Neuron (in vitro differentiated cells): ENCODE measurements around the gene CLEC2D.
"Not testable (repeated sequence)": the region's sequence is repeated elsewhere in the genome, so short reads cannot be mapped to it uniquely, and the experiment has no call there.

ENCODE experiments used
- H2AFZ ChIP-seq: one replicate; pipeline ENCODE4 v1.6.1; 2013; ENCODE audit warnings: low read depth, mild to moderate bottlenecking, inconsistent platforms, low read length, moderate library complexity
- H3K27me3 ChIP-seq: one replicate; pipeline ENCODE4 v1.6.1; 2013; ENCODE audit warnings: low read length; ENCODE audit not compliant: insufficient read depth
- H3K36me3 ChIP-seq: one replicate; pipeline ENCODE4 v1.6.1; 2013; ENCODE audit warnings: low read length; ENCODE audit not compliant: insufficient read depth
- H3K4me1 ChIP-seq: one replicate; pipeline ENCODE4 v1.6.1; 2013; ENCODE audit warnings: low read length; ENCODE audit not compliant: insufficient read depth
- H3K4me3 ChIP-seq: 2 replicates; pipeline ENCODE4 v1.5.1; 2013; ENCODE audit warnings: mild to moderate bottlenecking, low read length, moderate library complexity
- H3K9me3 ChIP-seq: one replicate; pipeline ENCODE4 v1.6.1; 2013; ENCODE audit warnings: low read length

The CLEC2D gene

GRCh38 chr12:9730011-9730410 lies 60.5 kb downstream of the CLEC2D start:
- no peaks in the 10 kb centered on the region for H3K27me3 ChIP-seq
- no peaks in the 10 kb centered on the region for H3K4me1 ChIP-seq
- no peaks in the 10 kb centered on the region for H3K9me3 ChIP-seq
- no peak overlapping the region for H2AFZ ChIP-seq
- H3K36me3 ChIP-seq: no peaks in the 10 kb centered on the region
- no peak overlapping the region for H3K4me3 ChIP-seq

- Histone ChIP-seq H3K9me3 (no peaks in the 10 kb centered on the region), H3K27me3 (no peaks in the 10 kb centered on the region), H3K4me3 (no peak overlapping the region)
These were observed 61.1 kb downstream of the CLEC2D start for GRCh38 chr12:9730591-9730990.

GRCh38 chr12:9731393-9731792 lies 61.9 kb downstream of the CLEC2D start:
- H3K9me3 ChIP-seq: no peaks in the 10 kb centered on the region
- H3K36me3 ChIP-seq: no peaks in the 10 kb centered on the region
- H3K4me1 ChIP-seq: no peaks in the 10 kb centered on the region
- no peak overlapping the region for H3K4me3 ChIP-seq
- no peak overlapping the region for H2AFZ ChIP-seq
- H3K27me3 ChIP-seq: no peaks in the 10 kb centered on the region

More at GRCh38 chr12:9730591-9730990, 61.1 kb downstream of the CLEC2D start:
- Histone ChIP-seq H3K36me3 (no peaks in the 10 kb centered on the region), H3K4me1 (no peaks in the 10 kb centered on the region), H2AFZ (no peak overlapping the region)

GRCh38 chr12:9731797-9732196 lies 62.3 kb downstream of the CLEC2D start:
- Histone ChIP-seq H3K4me3 (no peak overlapping the region), H3K36me3 (no peaks in the 10 kb centered on the region), H3K9me3 (no peaks in the 10 kb centered on the region), H2AFZ (no peak overlapping the region), H3K27me3 (no peaks in the 10 kb centered on the region), H3K4me1 (no peaks in the 10 kb centered on the region)

GRCh38 chr12:9732921-9733461 lies 63.5 kb downstream of the CLEC2D start, which contains the start of gene CLECL1:
TSS of gene CLECL1 (minus strand) at chr12:9733097.
- Histone ChIP-seq H3K27me3 (no peaks in the 10 kb centered on the region), H3K36me3 (no peaks in the 10 kb centered on the region), H2AFZ (no peak within 1 kb of the TSS), H3K9me3 (no peaks in the 10 kb centered on the region), H3K4me1 (no peaks in the 10 kb centered on the region), H3K4me3 (no peak within 1 kb of the TSS)

- Histone ChIP-seq H3K36me3 (no peaks in the 10 kb centered on the region), H2AFZ (no peak overlapping the region)
These were observed 66.1 kb downstream of the CLEC2D start for GRCh38 chr12:9735601-9736000.

GRCh38 chr12:9736936-9737705 lies 67.6 kb downstream of the CLEC2D start:
- Histone ChIP-seq H2AFZ (no peak overlapping the region), H3K4me1 (no peaks in the 10 kb centered on the region), H3K4me3 (no peak overlapping the region), H3K9me3 (no peaks in the 10 kb centered on the region), H3K27me3 (no peaks in the 10 kb centered on the region), H3K36me3 (no peaks in the 10 kb centered on the region)

More at GRCh38 chr12:9735601-9736000, 66.1 kb downstream of the CLEC2D start:
- H3K27me3 ChIP-seq: no peaks in the 10 kb centered on the region
- no peaks in the 10 kb centered on the region for H3K4me1 ChIP-seq
- no peaks in the 10 kb centered on the region for H3K9me3 ChIP-seq
- no peak overlapping the region for H3K4me3 ChIP-seq

- not testable (repeated sequence) for H3K27me3 ChIP-seq, H3K9me3 ChIP-seq, H3K4me1 ChIP-seq, H3K36me3 ChIP-seq, H2AFZ ChIP-seq, H3K4me3 ChIP-seq
These were observed 69.4 kb downstream of the CLEC2D start for GRCh38 chr12:9738905-9739304.

GRCh38 chr12:9739404-9740105 lies 70.0 kb downstream of the CLEC2D start:
- not testable (repeated sequence) for H3K36me3 ChIP-seq, H3K27me3 ChIP-seq, H2AFZ ChIP-seq, H3K4me3 ChIP-seq, H3K9me3 ChIP-seq, H3K4me1 ChIP-seq

GRCh38 chr12:9740106-9740750 lies 70.7 kb downstream of the CLEC2D start:
- no peak overlapping the region for H2AFZ ChIP-seq
- no peak overlapping the region for H3K4me3 ChIP-seq
- no peaks in the 10 kb centered on the region for H3K9me3 ChIP-seq
- H3K27me3 ChIP-seq: no peaks in the 10 kb centered on the region
- H3K36me3 ChIP-seq: no peaks in the 10 kb centered on the region
- no peaks in the 10 kb centered on the region for H3K4me1 ChIP-seq

- H3K36me3 ChIP-seq: no peaks in the 10 kb centered on the region
- H3K4me1 ChIP-seq: no peaks in the 10 kb centered on the region
- no peaks in the 10 kb centered on the region for H3K27me3 ChIP-seq
- H2AFZ ChIP-seq: no peak overlapping the region
- H3K4me3 ChIP-seq: no peak overlapping the region
- no peaks in the 10 kb centered on the region for H3K9me3 ChIP-seq
These were observed 72.2 kb downstream of the CLEC2D start for GRCh38 chr12:9741726-9742125.

GRCh38 chr12:9742661-9743060 lies 73.1 kb downstream of the CLEC2D start:
- H3K4me3 ChIP-seq: no peak overlapping the region
- no peaks in the 10 kb centered on the region for H3K36me3 ChIP-seq
- no peaks in the 10 kb centered on the region for H3K9me3 ChIP-seq
- no peaks in the 10 kb centered on the region for H3K4me1 ChIP-seq
- no peak overlapping the region for H2AFZ ChIP-seq
- H3K27me3 ChIP-seq: no peaks in the 10 kb centered on the region

GRCh38 chr12:9745199-9745598 lies 75.7 kb downstream of the CLEC2D start:
- no peaks in the 10 kb centered on the region for H3K4me1 ChIP-seq
- no peaks in the 10 kb centered on the region for H3K27me3 ChIP-seq
- H3K4me3 ChIP-seq: no peak overlapping the region
- no peaks in the 10 kb centered on the region for H3K9me3 ChIP-seq
- no peaks in the 10 kb centered on the region for H3K36me3 ChIP-seq
- H2AFZ ChIP-seq: no peak overlapping the region
